AG04450 (cell line): Measurements from ENCODE around the gene WWOX. TPM values are rescaled to one million over a fixed set of nuclear protein-coding genes. Genes with fewer than 3 reads are reported as not detected.

Experiments used
- CTCF ChIA-PET: fragments of 300-600, 350-600 bp; formaldehyde crosslinking; extraction: SDS; loops from one replicate; lab custom pipeline; 2022; ENCODE audit warnings: antibody characterized with exemption, inconsistent platforms; lab: Charles Lee
- POLR2A ChIA-PET: fragments of 350-600 bp; formaldehyde crosslinking; extraction: SDS; loops from one replicate; lab custom pipeline; 2021; ENCODE audit warnings: antibody characterized with exemption, inconsistent platforms; lab: Yijun Ruan, JAX
- DNase-seq: peaks from one replicate; pipeline ENCODE4 v3.0.0-alpha.2; 2011; ENCODE audit warnings: low read depth, low spot score
- H3K27ac ChIP-seq: one replicate; pipeline ENCODE4 v1.5.1; 2012; ENCODE audit warnings: low read depth, low read length, control low read depth
- H3K27me3 ChIP-seq: one replicate; pipeline ENCODE4 v1.6.0; 2012; ENCODE audit warnings: low read length; ENCODE audit not compliant: control insufficient read depth, insufficient read depth
- H3K4me3 ChIP-seq: 2 replicates; pipeline ENCODE4 v1.5.1; 2011; ENCODE audit warnings: mild to moderate bottlenecking, low read depth, low read length, control low read depth
- H3K9me3 ChIP-seq: 2 replicates; pipeline ENCODE4 v1.5.1; 2012; ENCODE audit warnings: low read length; ENCODE audit not compliant: control insufficient read depth, insufficient read depth
- polyA plus RNA-seq: library from polyadenylated mRNA; depleted of rRNA; stranded (reverse); fragments of >200 nt; gene quantifications from 2 replicates; pipeline ENCODE4 v1.2.3, GENCODE V29; 2011
- TF ChIP-seq, protein P1 (sequence below): IDR thresholded peaks from 2 replicates; pipeline ENCODE4 v1.5.1; 2011; ENCODE audit warnings: low read depth, low read length, control low read depth, inconsistent platforms

The WWOX gene
- polyA plus RNA-seq, 1 experiment: 2.1 TPM

DNA sequence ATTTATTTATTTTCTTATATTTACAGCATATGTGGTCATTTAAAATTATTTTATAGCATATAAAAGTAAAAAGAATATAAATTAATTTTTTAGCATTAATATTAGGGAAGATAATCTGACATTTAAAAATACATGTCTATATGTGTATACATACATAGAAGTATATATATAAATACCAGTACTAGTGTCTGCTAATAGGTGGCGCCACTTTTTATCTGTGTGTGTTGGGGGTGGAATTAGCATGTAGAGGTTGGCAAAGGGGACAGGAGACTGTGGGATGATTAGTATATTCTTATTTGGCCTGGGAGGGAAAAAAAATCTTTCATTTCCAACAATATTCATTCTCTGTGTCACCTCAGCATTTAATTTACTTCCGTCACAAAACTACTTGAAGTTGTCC is 359.1 kb downstream of the WWOX start:
- no peak overlapping the region for H3K27ac ChIP-seq
- no peak for DNase-seq
- no peaks in the 10 kb centered on the region for H3K27me3 ChIP-seq
- H3K9me3 ChIP-seq: peaks cover 21% of the 10 kb centered on the region; the same call in 1 of the 2 replicates
- no peak overlapping the region for H3K4me3 ChIP-seq
- POLR2A ChIA-PET: no interaction called here
- TF ChIP-seq, protein P1, sequence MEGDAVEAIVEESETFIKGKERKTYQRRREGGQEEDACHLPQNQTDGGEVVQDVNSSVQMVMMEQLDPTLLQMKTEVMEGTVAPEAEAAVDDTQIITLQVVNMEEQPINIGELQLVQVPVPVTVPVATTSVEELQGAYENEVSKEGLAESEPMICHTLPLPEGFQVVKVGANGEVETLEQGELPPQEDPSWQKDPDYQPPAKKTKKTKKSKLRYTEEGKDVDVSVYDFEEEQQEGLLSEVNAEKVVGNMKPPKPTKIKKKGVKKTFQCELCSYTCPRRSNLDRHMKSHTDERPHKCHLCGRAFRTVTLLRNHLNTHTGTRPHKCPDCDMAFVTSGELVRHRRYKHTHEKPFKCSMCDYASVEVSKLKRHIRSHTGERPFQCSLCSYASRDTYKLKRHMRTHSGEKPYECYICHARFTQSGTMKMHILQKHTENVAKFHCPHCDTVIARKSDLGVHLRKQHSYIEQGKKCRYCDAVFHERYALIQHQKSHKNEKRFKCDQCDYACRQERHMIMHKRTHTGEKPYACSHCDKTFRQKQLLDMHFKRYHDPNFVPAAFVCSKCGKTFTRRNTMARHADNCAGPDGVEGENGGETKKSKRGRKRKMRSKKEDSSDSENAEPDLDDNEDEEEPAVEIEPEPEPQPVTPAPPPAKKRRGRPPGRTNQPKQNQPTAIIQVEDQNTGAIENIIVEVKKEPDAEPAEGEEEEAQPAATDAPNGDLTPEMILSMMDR: no peak
- CTCF ChIA-PET: no interaction called here

DNA sequence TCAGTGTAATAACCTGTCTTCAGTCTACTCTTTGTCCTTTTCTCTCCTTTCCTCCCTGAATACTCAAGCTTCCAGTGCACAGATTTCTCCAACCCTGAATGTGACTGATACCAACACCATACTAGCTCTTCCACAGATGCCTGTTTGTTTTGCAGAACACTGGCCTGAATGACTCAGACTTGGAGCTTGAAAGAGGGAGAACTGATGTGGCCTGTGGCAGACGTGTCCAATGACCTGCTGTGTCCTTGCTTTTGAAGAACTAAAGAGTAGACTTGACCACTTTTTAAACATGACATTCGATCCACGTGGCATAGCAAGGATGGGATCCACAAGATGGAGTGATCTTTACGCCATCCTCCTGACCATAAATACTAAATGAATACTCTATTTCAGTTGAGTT is 361.0 kb downstream of the WWOX start:
- H3K9me3 ChIP-seq: peaks cover 25% of the 10 kb centered on the region; the same call in 1 of the 2 replicates
- no peak overlapping the region for H3K27ac ChIP-seq
- no peaks in the 10 kb centered on the region for H3K27me3 ChIP-seq
- POLR2A ChIA-PET: no interaction called here
- TF ChIP-seq, protein P1: no peak
- CTCF ChIA-PET: no interaction called here
- H3K4me3 ChIP-seq: no peak overlapping the region
- DNase-seq: no peak

DNA sequence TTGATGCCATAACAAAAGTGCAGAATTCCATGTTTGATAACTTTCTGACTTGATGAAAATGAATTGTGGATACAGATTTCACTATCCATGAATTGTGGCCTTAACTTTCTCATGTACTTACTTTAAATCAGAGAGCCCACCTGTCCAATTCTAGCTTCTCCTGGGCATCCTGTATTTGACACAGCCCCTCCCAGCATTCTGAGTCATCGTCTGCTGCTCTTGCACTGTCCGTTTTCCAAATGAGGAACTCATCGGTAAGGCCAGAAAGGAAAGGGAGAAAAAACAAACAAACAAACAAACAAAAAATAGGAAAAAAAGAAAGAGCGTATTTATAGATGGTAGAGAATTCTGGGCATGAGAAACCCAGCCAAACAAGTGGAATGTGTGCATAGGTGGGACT is 361.6 kb downstream of the WWOX start:
- ChIA-PET CTCF (no interaction called here), POLR2A (no interaction called here)
- TF ChIP-seq, protein P1: no peak
- H3K4me3 ChIP-seq: no peak overlapping the region
- H3K27me3 ChIP-seq: no peaks in the 10 kb centered on the region
- H3K9me3 ChIP-seq: peaks cover 27% of the 10 kb centered on the region; the same call in 1 of the 2 replicates
- no peak overlapping the region for H3K27ac ChIP-seq
- DNase-seq: no peak

DNA sequence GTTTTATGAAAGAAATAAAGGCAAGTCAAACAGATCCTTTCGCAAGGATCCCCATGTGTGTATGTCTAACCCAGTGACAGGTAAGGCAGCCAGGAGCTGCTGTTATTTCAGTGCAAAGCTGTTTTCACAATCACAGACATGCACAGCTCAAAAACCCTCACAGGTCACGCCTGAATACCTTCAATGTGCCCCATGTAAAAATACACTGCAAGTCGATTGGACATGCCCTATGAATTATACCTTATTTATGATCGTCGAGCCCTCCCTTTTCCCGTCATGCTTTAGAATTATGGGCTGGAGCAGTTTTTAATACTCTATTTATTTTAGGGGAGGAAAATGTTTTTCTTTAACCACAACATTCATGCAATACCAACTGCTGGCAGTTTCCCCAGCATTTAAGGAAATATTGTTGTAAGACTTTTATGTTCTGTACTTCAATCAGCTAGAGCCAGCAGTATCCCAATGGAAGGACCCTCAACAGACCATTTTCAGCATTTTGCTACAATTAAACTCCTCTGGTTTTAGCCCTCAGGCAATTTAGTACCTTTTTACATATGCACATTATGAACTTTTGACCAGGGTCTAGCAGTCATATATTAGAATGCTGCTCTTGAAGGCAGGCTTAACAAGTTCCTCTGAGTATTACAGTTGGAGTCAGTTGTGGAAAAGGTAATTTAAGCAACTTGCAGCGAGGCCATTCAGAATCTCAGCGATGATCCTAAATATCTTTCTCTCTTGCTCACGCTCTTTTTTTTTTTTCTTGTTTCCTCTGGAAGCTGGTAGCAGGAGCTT is 362.2 kb downstream of the WWOX start:
- no peak for DNase-seq
- POLR2A ChIA-PET: no interaction called here
- Histone ChIP-seq H3K4me3 (no peak overlapping the region), H3K9me3 (peaks cover 30% of the 10 kb centered on the region; the same call in 1 of the 2 replicates), H3K27me3 (no peaks in the 10 kb centered on the region), H3K27ac (no peak overlapping the region)
- CTCF ChIA-PET: no interaction called here
- TF ChIP-seq, protein P1: no peak
